Ramos (cell line): ENCODE results near the gene PLEKHN1.
"Not testable (repeated sequence)": the region's sequence is repeated elsewhere in the genome, so short reads cannot be mapped to it uniquely, and the experiment has no call there.

Experiments used
- in situ Hi-C: fragments of 300-500 bp; cut with MboI; formaldehyde crosslinking; loops from one replicate; pipeline ENCODE4 v1.14.3; 2022; ENCODE audit warnings: low sequenced_read_pairs; ENCODE audit not compliant: unreplicated experiment

PLEKHN1 gene

DNA sequence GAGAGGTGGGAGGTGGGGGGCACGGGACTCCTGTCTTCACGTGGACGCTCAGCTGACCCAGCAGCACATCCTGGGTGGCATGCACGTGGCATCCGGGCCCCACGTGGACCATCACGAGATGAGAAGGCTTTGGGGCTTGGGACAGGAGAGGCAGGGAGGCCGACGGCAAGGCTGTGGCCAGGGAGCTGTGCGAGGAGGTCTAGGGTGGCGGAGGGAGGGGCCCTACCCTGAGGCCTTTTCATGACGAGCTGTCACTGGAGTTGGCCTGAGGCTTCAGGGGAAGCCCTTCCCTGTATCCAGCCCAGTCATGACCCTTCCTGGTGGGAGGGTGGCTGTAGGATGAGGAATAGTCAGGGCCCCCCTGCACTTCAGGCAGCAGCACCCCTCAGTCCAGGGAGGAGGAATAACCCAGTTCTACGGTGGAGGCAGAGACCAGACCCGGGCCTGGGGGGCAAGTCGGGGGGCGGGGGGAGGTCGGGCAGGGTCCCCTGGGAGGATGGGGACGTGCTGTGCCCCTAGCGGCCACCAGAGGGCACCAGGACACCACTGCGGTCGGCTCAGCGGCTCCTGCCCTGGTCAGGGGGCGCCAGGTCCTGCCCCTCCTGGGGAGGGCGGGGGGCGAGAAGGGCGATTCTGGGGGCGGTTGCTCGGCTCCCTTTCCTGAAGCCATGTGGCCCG, 17.7 kb downstream of the PLEKHN1 start:
- in situ Hi-C loops = no loop called here

DNA sequence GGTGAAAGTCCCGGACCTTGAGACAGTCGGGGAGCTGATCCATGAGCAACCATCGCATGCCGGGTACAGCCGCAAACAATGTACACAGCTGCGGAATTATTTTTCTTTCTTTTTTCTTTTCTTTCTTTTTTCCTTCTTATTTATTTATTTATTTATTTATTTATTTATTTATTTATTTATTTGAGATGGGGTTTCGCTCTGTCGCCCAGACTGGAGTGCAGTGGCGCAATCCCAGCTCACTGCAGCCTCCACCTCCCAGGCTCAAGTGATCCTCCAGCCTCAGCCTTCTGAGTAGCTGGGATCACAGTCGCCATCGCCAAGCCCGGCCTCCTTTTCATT, 18.2 kb downstream of the PLEKHN1 start:
- in situ Hi-C loops = no loop called here

DNA sequence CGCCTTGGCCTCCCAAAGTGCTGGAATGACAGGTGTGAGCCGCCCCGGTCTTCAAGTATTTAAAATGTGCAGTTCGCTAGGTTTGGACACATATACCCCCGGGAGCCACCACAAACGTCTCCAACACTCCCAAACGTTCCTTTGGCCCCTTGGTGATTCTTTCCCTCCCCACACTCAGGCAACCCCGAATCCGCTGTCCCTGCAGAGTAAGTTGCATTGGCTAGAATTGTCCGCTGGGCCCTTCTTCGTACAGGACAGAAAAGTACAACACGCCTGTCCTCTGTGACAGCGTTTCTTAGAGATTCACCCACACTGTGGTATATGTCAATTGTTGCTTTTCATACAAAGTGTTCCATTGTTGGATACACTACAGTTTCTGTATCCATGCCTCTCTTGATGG, 18.8 kb downstream of the PLEKHN1 start:
- in situ Hi-C loops = no loop called here

DNA sequence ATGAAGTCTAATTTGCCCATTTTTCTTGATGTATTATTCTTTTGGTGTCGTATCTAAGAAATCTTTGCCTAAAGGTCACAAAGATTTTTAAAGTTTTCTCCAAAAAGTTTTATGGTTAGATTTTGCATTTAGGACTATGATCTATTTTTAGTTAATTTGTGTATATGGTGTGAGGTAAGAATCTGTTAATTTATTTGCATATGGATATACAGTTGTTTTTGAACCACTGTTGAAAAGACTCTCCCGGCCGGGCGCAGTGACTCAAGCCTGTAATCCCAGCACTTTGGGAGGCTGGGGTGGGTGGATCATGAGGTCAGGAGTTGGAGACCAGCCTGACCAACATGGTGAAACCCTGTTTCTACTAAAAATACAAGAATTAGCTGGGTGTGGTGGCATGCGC, 21.8 kb downstream of the PLEKHN1 start:
- in situ Hi-C loops = not testable (repeated sequence)

DNA sequence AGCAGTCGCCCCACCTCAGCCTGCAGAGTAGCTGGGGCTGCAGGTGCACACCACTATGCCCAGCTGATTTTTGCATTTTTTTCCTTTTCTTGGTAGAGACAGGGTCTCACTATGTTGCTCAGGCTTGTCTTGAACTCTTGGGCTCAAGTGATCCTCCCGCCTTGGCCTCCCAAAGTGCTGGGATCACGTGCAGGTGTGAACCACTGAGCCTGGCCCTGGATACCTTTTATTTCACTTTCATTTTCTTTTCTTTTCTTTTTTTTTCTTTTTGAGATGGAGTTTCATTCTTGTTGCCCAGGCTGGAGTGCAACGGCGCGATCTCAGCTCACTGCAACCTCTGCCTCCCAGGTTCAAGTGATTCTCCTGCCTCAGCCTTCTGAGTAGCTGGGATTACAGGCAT, 25.0 kb downstream of the PLEKHN1 start:
- in situ Hi-C loops = not testable (repeated sequence)

DNA sequence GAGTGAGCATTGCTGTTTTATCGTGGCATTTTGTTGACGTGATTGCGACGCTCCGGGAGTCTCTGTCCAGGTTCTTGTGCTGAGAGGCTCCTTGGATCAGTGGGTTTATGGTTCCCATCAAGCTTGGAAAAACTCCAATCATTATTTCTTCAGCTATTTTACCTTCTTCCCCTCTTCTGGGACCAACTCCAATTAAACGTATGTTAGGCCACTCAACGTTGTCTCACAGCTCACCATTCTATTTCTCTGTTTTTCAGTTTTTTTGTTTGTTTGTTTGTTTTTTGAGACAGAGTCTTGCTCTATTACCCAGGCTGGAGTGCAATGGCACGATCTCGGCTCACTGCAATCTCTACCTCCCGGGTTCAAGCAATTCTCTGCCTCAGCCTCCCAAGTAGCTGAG, 25.6 kb downstream of the PLEKHN1 start:
- in situ Hi-C loops = no loop called here

DNA sequence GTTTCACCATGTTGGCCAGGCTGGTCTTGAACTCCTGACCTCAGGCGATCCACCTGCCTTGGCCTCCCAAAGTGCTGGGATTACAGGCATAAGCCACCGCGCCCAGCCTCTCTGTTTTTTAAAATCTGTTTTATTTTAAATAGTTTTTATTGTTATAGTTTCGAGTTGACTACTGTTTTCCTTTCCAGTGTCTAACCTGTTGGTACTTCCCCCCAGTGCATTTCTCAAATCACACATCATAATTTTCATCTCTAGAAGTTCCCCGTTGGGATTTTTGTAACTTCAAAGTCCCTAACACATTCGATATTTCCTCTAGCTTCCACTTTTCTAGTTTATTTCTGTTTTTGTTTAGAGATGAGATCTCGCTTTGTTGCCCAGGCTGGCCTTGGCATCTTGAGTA, 26.1 kb downstream of the PLEKHN1 start:
- in situ Hi-C loops = no loop called here

DNA sequence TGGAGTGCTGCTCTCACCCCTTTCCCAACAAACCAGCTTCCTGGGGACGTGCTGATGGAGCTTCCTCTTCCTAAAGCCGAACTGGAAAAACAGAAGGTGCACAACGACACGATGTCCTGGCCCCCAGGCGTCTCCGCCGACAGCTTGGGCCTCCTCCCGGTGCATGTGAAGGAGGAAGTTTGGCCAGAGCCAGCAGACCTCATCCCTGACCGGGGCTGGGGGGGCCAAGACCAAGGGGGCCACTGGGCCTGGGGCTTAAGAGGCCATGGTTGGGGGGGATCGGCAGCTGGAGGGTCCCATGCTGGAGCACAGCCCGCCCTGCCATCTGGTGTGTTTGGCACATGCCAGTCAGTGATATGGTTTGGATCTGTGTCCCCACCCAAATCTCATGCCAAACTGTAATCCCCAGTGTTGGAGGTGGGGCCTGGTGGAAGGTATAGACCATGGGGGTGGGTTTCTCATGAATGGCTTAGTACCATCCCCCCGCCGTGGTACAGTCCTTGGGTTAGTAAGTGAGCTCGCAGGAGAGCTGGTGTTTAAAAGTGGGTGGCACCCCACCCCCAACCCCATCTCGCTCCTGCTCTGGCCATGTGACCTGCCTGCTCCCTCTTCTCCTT, 27.2 kb downstream of the PLEKHN1 start:
- in situ Hi-C loops = no loop called here

DNA sequence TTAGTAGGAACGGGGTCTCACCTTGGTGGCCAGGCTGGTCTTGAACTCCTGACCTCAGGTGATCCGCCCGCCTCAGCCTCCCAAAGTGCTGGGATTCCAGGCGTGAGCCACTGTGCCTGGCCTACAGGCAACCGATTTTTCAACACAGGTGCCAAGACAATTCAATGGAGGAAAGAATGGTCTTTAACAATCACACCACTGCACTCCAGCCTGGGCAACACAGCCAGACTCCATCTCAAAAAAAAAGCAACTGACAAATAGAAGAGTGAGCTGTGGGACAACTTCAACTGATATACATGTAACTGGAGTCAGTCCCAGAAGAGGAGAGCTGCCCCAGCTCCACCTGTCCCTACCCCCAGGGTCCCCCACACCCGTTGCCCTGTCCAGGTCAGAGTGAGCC, 28.3 kb downstream of the PLEKHN1 start:
- in situ Hi-C loops = not testable (repeated sequence)

DNA sequence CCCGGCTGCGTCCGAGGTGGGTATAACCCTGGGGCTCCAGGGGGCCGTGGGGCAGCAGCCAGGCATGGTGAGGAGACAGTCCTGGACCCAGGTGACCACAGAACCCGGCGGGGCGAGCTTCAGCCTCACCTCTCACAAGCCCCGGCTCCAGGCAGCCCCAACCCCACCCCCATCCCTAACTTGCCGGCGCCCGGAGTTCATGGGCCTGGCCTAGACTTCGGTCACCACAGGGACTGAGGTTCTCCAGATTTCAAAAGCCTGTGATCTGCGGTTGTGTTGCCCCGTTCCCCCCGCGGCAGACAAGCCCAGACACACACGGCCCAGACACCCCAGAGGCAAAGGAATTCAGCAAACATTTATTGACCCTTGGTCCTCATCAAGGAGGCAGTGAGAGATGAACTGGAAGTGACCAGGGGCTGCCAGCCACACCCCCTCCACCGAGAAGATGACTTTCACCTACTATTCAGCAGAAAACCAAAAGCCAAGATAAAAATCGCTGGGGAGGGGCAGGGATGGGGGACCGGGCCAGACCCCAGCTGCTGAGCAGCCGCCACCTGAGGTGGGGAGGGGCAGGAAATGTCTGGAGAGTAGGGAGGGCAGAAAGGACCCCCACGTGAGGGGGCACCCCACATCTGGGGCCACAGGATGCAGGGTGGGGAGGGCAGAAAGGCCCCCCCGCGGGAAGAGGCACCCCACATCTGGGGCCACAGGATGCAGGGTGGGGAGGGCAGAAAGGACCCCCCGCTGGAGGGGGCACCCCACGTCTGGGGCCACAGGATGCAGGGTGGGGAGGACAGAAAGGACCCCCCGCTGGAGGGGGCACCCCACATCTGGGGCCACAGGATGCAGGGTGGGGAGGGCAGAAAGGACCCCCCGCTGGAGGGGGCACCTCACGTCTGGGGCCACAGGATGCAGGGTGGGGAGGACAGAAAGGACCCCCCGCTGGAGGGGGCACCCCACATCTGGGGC, 29.7 kb downstream of the PLEKHN1 start:
- in situ Hi-C loops = no loop called here

DNA sequence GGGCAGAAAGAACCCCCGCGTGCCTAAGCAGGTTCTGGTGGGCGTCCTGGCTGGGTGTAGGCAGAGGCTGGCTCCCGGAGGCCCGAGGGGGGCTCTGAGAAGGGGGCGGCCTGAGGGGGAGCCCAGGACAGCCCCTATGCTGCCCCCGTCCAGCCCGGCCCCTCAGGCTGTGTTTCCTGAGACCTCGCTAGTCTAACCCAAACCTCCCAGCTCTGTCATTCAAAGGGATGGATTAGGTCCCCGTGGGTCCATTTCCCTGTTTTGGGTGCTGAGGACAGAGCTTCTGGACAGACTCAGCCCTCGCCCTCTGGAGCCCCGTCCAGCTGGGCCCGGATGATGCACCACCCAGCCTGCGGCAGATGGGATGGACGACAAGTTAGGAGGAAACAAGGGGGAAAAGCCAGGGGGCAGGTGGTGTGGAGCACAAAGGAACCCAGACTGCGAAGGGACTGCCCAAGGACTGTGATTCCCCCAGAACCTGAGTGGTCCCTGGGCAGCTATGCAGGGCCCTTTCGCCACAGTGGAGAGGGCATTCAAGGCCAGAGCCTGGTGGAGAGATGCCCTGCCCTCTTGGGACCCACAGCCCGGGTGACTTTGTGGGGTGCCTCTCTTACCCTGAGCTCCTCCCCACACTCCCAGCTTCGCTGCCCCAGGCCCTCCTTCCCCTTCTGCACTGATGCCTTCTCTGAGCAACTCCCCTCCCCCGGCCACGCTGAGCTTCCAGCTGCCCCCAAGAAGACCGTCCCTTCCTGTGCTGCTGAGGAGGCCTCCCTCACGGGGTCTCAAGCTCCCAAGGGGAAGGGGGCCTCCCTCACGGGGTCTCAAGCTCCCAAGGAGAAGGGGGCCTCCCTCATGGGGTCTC, 30.8 kb downstream of the PLEKHN1 start:
- in situ Hi-C loops = no loop called here

DNA sequence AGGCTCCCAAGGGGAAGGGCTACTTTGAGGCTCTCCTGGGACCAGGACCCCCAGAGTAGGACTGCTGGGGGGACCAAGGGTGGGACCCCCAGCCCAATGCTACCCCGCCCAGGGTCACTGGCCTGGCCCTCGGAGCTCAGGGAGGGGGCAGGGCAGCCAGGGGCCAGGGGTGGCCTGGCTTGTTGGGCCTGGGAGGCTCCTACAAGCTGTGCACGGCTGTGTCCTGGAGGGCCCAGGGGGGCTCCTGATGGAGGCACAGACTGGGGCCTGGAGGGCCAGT, 31.4 kb downstream of the PLEKHN1 start:
- in situ Hi-C loops = no loop called here

DNA sequence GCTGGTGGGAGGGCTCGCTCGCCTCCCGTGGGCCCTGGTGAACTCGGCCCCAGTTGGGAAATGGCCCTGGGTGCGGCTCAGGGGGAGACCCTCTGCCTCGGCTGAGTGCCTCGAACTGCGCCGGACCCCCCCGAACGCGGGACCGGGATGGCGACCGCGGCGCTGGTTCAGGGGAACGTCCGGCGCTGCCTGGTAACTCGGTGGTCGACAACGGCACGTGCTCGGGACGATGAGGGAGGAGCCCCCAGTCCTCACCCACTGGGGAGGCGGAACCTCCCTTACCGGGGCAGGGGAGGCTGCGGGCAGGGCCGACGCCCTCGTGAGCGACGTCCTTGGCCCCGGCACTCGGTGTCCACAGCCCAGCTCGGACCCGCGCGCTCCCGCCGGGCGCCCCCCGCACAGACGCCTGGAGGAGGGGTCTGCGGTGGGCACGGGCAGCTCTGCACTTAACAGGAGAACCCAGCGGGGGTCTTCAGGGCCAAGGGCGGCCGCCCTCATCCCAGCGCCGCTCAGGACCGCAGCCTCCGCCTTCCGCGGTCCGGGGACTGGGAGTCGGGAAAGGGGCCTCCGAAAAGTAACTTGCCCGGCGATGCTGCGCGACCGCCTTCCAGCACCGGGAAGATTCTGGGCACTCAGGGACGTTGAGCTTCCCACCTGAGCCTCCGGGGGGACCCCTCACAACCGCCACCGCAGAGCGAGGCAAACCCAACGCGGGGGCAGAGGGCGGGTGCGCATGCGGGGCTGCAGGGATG, 31.9 kb downstream of the PLEKHN1 start:
- in situ Hi-C loops = no loop called here

DNA sequence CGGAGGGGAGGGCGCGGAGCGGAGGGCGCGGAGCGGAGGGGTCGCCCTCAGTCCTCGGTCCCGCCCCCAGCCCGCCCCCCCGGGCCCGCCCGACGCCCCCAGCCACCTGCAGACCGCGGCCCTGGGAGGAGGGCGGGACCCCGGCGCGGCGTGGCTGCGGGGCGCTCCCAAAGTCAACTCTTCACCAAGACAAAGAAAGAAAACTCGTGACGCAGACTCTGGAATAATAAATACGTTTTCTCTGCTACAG, 32.4 kb downstream of the PLEKHN1 start:
- in situ Hi-C loops = no loop called here

DNA sequence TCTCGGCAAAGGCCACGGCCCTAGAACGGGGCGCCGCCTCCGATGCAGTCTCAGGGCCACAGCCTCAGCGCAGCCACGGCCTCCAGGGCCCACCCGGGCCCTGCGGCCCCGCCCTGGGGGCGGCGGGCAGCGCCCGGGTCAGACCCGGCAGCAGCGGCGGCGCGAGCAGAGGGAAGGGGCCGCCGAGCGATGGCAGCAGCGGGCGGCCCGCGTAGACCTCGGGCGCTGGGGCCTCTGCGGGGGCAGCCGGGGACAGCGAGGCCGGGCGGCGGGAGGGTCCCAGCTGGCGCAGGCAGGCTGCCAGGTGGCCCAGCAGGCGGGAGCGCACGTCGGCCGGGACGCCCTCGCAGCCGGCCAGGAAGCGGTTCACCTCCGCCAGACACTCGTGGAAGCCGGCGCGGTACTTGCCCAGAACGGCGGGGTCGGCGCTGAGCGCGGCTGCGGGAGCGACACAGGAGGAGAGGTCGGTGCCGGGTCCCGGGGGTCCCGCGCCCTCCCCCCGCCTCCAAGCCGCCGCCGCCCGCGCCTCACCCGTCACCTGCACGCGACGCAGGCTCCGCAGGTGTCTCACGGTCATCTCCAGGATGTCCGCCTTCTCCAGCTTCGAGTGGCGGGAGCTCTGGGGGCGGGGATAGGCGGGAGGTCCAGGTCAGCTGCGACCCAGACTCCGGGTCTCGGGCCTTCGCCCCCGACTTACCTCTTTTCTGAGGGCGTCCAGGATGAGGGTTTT, 32.9 kb downstream of the PLEKHN1 start:
- in situ Hi-C loops = no loop called here

DNA sequence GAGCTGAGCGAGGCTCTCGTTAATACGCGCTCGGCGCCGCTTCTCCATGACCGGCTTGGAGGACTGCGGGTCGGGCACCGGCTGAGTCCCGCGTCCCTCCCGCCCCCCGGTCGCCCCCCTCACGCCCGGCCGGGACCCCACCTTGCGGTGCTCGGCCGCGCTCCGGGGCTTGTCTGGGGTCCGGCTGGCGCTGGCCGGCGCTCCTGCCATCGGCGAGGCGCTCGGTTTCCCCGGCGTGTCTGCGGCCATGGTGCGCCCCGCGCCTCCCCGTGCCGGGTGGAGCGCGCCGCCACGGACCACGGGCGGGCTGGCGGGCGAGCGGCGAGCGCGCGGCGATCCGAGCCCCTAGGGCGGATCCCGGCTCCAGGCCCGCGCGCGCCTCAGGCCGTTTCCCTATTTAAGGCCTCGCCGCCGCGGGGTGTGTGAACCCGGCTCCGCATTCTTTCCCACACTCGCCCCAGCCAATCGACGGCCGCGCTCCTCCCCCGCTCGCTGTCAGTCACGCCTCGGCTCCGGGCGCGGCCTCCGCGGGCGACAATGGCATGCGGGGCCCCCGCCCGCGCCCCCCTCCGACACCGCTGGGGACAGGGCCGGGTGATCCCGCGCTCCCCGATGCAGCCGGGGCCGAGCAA, 33.6 kb downstream of the PLEKHN1 start, which contains the start of gene HES4:
Gene HES4, minus strand, starts transcription at position 373 of the 632 bp plus-strand sequence. Its CDS starts 124 bp downstream, at position 249.
- in situ Hi-C loops = no loop called here

DNA sequence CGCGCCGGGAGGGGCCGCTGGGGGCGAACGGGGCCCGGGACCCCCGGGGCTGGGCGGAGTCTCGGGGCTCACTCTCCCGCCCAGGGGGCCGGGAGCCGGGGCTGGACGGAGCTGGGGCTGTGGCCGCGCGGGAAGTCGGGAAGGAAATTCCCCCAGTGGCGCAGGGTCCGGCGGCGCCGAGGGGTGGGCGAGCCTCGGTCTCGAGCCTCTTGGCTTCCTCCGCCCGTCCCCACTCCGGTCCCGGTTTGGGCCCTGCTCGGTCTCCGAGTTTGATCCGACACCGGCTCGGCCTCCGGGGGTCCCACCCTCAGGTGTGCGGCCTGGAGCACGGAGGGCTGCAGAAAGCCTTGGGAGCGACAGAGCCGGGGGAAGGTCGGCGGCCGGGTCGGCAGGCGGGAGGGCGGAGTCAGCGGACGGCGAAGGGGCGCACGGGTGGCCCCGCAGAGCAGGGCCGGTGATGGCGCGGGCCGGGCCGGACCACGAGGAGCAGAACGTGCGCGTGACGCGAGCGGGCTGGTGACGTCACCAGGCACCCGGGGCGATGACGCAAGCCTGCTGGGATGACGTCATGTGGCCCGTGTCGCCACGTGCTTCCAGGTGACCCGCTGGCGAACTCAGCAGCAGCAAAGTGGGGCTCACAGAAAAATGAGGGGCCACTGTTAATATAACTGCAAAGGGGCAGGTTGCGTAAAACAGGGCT, 34.2 kb downstream of the PLEKHN1 start:
- in situ Hi-C loops = no loop called here

DNA sequence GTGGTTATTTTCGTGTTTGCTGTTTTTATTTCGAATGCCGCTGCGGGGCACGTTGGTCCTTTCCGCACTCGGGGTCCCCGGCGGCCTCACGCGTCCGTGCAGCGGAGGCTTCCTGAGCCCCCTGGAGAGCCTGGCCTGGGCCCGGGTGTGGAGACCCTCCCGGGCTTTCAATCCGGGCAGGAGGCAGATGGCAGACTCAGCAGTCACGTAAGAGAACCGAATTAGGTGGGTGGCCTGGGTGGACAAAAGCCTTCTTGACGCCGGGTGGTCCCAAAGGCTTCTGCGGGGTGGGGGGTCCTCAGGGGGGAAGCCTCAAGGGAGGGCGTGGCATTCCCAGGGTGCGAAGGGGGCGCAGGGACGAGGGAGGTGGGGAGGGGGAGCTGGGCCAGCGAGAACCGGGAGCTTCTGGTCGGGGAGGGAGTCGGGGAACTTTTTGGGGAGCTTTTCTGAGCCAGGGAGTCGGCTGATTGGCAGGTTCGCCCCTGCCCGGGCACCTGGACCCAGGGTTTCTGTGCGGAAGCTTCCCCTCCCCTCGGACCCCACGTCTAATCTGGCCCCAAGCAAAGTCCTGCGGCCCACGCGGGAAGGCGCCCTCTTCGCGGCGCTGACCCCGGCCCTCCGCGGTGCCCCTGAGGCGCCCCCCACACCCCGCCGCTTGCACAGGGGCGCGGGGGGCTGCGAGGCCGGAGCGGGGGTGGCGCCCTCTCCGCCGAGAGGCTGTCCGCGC, 34.9 kb downstream of the PLEKHN1 start:
- in situ Hi-C loops = no loop called here
